Hepatocyte (in vitro differentiated cells): ENCODE measurements around the gene HAND1.

Experiments
- EZH2 ChIP-seq: fragments of 200-600 bp; sonication (generic); IDR thresholded peaks from 2 replicates; pipeline ENCODE4 v1.6.1; 2016; ENCODE audit warnings: antibody characterized with exemption, mild to moderate bottlenecking, borderline replicate concordance
- EZH2phosphoT487 ChIP-seq: fragments of 200-600 bp; sonication (generic); IDR thresholded peaks from one replicate; pipeline ENCODE4 v1.6.1; 2018; ENCODE audit warnings: antibody characterized with exemption, mild to moderate bottlenecking, low read depth, moderate library complexity; ENCODE audit not compliant: unreplicated experiment, severe bottlenecking
- TF ChIP-seq, protein P1 (sequence below): fragments of 200-600 bp; sonication (generic); IDR thresholded peaks from 2 replicates; pipeline ENCODE4 v1.5.1; 2016; ENCODE audit warnings: antibody characterized with exemption, mild to moderate bottlenecking; ENCODE audit not compliant: poor library complexity

DNA sequence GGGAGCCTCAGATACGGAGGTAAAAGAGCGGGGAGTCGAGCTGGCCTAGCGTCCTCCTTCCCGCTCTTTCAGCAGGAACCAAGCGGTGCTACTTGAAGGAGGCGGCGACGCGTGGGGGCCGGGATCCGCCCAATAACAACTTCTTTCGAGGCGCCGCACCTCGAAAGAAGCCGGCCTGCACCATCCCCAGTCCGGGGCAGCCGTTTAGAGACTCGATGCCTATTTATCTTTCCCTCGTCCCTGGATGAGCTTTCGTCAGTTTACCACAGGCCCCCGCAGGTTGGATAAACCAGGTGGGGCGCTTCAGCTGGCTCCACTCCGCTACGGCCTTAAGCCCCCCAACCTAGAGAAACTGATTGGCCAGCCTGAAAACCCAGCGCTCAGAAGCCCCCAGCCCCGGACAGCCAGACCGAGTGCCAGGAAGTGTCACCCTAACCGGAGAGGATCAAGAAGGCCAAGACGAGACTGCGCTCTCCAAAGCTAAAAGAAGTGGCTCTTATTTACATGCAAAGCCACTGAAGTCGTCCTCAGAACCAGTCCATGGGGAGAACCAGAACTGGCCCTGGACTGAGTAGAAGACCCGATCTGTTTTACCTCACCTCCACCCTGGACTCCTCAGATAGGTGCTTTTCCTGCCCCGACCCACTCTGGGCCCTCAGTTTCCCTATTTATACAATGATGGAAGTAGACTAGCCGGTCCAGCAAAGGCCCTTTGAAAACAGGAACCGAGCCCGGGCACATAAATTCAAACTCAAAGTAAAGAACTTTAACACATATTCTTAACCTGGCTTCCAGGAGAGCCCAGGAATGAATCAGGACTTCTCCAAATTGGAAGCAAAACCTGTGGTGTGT lies 1.4 kb downstream of the HAND1 start:
- TF ChIP-seq, protein P1, sequence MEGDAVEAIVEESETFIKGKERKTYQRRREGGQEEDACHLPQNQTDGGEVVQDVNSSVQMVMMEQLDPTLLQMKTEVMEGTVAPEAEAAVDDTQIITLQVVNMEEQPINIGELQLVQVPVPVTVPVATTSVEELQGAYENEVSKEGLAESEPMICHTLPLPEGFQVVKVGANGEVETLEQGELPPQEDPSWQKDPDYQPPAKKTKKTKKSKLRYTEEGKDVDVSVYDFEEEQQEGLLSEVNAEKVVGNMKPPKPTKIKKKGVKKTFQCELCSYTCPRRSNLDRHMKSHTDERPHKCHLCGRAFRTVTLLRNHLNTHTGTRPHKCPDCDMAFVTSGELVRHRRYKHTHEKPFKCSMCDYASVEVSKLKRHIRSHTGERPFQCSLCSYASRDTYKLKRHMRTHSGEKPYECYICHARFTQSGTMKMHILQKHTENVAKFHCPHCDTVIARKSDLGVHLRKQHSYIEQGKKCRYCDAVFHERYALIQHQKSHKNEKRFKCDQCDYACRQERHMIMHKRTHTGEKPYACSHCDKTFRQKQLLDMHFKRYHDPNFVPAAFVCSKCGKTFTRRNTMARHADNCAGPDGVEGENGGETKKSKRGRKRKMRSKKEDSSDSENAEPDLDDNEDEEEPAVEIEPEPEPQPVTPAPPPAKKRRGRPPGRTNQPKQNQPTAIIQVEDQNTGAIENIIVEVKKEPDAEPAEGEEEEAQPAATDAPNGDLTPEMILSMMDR = no peak
- TF ChIP-seq EZH2 (no peak), EZH2phosphoT487 (no peak)
